Kidney epithelial cell (primary cell): ENCODE results near the gene RXRA. TPM values are rescaled to one million over a fixed set of nuclear protein-coding genes. Genes with fewer than 3 reads are reported as not detected.

ENCODE experiments used
- DNase-seq: peaks from one replicate; pipeline ENCODE4 v3.0.0-alpha.2; 2010; ENCODE audit warnings: low read depth
- H3K27me3 ChIP-seq: 2 replicates; pipeline ENCODE4 v1.6.0; 2011; ENCODE audit warnings: low read length; ENCODE audit not compliant: control insufficient read depth, insufficient read depth
- H3K36me3 ChIP-seq: 2 replicates; pipeline ENCODE4 v1.5.1; 2011; ENCODE audit warnings: low read length; ENCODE audit not compliant: control insufficient read depth, insufficient read depth
- H3K4me3 ChIP-seq: 2 replicates; pipeline ENCODE4 v1.5.1; 2011; ENCODE audit warnings: low read depth, mild to moderate bottlenecking, control low read depth, low read length
- CTCF ChIP-seq: IDR thresholded peaks from 2 replicates; pipeline ENCODE4 v1.5.1; 2011; ENCODE audit warnings: mild to moderate bottlenecking, moderate library complexity, low read length, control low read depth, inconsistent platforms; ENCODE audit not compliant: insufficient read depth, poor library complexity, severe bottlenecking
- total RNA-seq: library from RNA; depleted of rRNA; stranded (reverse); fragments of >200 nt; gene quantifications from 2 replicates; pipeline ENCODE4 v1.2.3, GENCODE V29; 2015

The RXRA gene
- total RNA-seq, 1 donor from 2014 or later: 15.0 TPM

DNA sequence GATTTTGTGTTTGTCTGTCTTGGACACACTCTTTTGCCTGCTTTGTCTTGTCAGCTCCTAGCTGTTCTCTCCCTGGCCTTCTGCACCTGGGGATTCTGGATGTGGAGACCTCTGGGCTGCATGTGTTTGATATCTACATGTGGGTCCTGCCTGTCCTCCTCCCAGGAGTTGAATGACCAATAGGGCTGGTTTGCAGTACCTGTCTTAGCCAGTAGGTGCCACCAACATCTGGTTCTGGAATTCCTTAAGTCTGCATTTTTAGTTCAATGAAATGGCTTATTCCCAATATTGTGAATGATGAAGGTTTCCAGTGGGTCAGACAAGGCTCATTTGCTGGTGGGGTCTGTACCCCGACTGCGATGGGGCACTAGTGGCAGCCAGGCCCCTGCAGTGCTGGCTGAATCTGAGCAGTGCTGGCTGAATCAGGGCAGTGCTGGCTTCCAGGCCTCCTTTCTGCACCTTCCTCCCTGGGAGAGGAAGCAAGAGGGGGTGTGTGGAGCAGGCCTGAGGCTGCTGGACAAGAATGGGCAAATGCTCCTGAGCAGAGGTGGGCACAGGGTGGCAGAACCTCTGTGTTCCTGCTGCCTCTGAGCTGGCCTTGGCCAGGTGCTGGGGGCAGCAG, 73.3 kb downstream of the RXRA start:
- Histone ChIP-seq H3K27me3 (no peaks in the 10 kb centered on the region), H3K36me3 (no peaks in the 10 kb centered on the region), H3K4me3 (no peak overlapping the region)
- peak; percentile 48 for TF ChIP-seq CTCF
- no peak for DNase-seq

DNA sequence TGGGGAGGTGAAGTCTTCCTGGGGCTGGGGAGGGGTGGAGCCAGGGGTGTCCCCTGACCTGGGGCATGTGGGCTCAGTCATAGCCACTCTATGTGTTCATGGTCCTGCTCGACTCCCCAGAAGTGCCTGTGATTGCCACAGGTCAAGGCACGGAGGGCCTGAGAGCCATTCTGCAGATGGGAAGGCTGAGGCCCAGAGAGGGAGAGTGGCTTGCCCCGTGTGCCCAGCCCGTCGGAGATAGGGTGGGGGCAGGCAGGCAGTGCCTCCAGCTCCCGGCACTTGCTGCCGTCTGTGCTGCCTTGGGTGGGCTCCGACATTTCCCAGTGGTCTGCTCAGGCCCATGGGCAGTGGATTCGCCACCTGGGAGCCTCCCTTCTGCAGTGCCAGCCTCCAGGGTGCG, 74.0 kb downstream of the RXRA start:
- Histone ChIP-seq H3K27me3 (no peaks in the 10 kb centered on the region), H3K4me3 (no peak overlapping the region), H3K36me3 (no peaks in the 10 kb centered on the region)
- no peak for TF ChIP-seq CTCF
- DNase-seq: no peak

- no peak for TF ChIP-seq CTCF
- H3K27me3 ChIP-seq: no peaks in the 10 kb centered on the region
- no peak overlapping the region for H3K4me3 ChIP-seq
- DNase-seq: no peak
- no peaks in the 10 kb centered on the region for H3K36me3 ChIP-seq
Observed at GRCh38 chr9:134401391-134401790, 75.1 kb downstream of the RXRA start.

GRCh38 chr9:134402182-134402581, 75.9 kb downstream of the RXRA start:
- DNase-seq: no peak
- H3K36me3 ChIP-seq: no peaks in the 10 kb centered on the region
- no peaks in the 10 kb centered on the region for H3K27me3 ChIP-seq
- no peak for TF ChIP-seq CTCF
- no peak overlapping the region for H3K4me3 ChIP-seq

DNA sequence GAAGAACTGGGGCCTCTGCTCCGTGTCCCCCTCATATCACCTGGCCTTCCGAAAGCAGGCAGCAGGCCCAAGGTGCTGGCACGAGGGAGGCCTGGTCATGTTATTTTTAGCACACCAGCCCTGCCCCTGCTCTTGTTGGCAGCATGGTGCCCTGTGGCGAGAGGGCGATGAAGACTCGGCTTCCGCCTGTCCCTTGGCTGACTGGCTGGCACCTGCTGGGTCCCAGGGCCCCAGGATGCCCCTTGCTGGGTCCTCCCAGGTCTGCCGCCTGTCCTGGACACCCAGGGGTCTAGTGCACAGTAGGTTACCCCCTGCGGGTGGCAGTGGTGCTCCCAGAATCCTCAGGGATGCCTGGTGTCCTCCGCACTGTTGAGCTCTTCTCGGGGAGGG, 77.0 kb downstream of the RXRA start:
- DNase-seq: no peak
- no peaks in the 10 kb centered on the region for H3K27me3 ChIP-seq
- TF ChIP-seq CTCF: no peak
- no peaks in the 10 kb centered on the region for H3K36me3 ChIP-seq
- H3K4me3 ChIP-seq: no peak overlapping the region

GRCh38 chr9:134403682-134404301, 77.5 kb downstream of the RXRA start:
- H3K36me3 ChIP-seq: no peaks in the 10 kb centered on the region
- no peak for TF ChIP-seq CTCF
- H3K27me3 ChIP-seq: no peaks in the 10 kb centered on the region
- DNase-seq: no peak
- H3K4me3 ChIP-seq: no peak overlapping the region
